Upper lobe of left lung (tissue), 6 donors: ENCODE measurements around the gene DGKG. TPM values are rescaled to one million over a fixed set of nuclear protein-coding genes. Genes with fewer than 3 reads are reported as not detected.

Experiments
- ATAC-seq, 2 donors: fragments of 200-7000 bp; cut with Tn5 transposase; one replicate each; pipeline ENCODE4 v1.9.1; 2022; ENCODE audit warnings: mild to moderate bottlenecking in 2 of 2, moderate library complexity in 2 of 2; ENCODE audit not compliant: low FRiP score in 2 of 2
- DNase-seq, 2 donors: peaks; one replicate each; pipeline ENCODE4 v3.0.0-alpha.2; 2019 to 2020
- H3K27ac ChIP-seq, 4 donors: fragments of 200-600 bp; sonication (generic); one replicate each; pipeline ENCODE4 v1.5.1; 2016 to 2019
- H3K27me3 ChIP-seq, 4 donors: fragments of 200-600 bp; sonication (generic); one replicate each; pipeline ENCODE4 v1.5.1; 2017 to 2019
- H3K36me3 ChIP-seq, 4 donors: fragments of 200-600 bp; sonication (generic); one replicate each; pipeline ENCODE4 v1.5.1; 2016 to 2019
- H3K4me1 ChIP-seq, 4 donors: fragments of 200-600 bp; sonication (generic); one replicate each; pipeline ENCODE4 v1.5.1; 2018 to 2019
- H3K4me3 ChIP-seq, 4 donors: fragments of 200-600 bp; sonication (generic); one replicate each; pipeline ENCODE4 v1.5.1; 2017 to 2019; ENCODE audit warnings: mild to moderate bottlenecking in 2 of 4, moderate library complexity in 1 of 4
- H3K9me3 ChIP-seq, 4 donors: fragments of 200-600 bp; sonication (generic); one replicate each; pipeline ENCODE4 v1.5.1; 2018 to 2019
- CTCF ChIP-seq, 6 experiments: fragments of 450-650 bp in 4 of 6; fragments of 200-600 bp in 2 of 6; sonication (generic) in 2 of 6; IDR thresholded peaks; one replicate each; pipeline ENCODE4 v1.5.1; 2016 to 2019; ENCODE audit warnings: antibody characterized with exemption in 6 of 6
- EP300 ChIP-seq, 4 donors: sonication (generic); formaldehyde crosslinking; IDR thresholded peaks; one replicate each; pipeline ENCODE4 v1.5.1; 2017; ENCODE audit warnings: antibody characterized with exemption in 4 of 4, control low read depth in 2 of 4
- POLR2A ChIP-seq, 4 donors: fragments of 450-650 bp; IDR thresholded peaks; one replicate each; pipeline ENCODE4 v1.5.1; 2016 to 2017; ENCODE audit warnings: antibody characterized with exemption in 4 of 4, mild to moderate bottlenecking in 2 of 4
- POLR2AphosphoS5 ChIP-seq, 2 donors: sonication (generic); formaldehyde crosslinking; IDR thresholded peaks; one replicate each; pipeline ENCODE4 v1.5.1; 2017; ENCODE audit warnings: antibody characterized with exemption in 2 of 2
- WGBS, 2 donors: methylation state at CpG; one replicate each; pipeline ENCODE4 v1.1.5; 2017 to 2018; 5-methylcytosine and 5-hydroxymethylcytosine counted together
- total RNA-seq, 6 donors: library from RNA; depleted of rRNA in 4 of 6; stranded (reverse); fragments of >200 nt in 4 of 6; gene quantifications; one replicate each; pipeline versions ENCODE4 v1.1.0 to v1.2.1, GENCODE V29; 2016 to 2021
- donor health status: DM: no; HTN: no; CAD: no; lungs with moderate emphysema.
- donor health status: DM: no; HTN: yes; CAD: no; lungs with severe emphysema.

Gene DGKG
- total RNA-seq, 6 donors from 2014 or later, result 4.4 to 32.5 (median 6.5) TPM

DNA sequence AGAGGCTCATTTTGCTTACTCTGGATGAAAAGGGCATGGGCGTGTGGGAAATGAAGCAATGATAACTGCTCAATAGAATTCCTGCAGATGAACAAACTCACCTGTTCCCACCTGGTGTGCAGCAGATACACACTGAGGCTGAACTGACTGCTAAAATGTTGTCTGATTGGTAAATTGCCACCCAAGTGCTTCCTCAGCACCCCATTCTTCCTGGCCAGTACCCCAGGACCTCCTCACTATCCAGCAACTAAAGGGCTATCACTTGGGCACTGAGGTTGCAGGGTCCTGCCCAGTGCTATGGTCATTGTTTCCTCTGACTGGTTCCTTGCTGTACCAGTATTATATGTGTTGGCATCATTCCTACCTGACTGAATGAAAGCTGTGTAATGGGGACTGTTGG lies 38.0 kb upstream of the DGKG start:
- Histone ChIP-seq H3K27ac (no peak overlapping the region), H3K36me3 (no peaks in the 10 kb centered on the region), H3K4me1 (no peaks in the 10 kb centered on the region), H3K27me3 (no peaks in the 10 kb centered on the region), H3K9me3 (no peaks in the 10 kb centered on the region), H3K4me3 (no peak overlapping the region)
- ATAC-seq, result no peak
- WGBS, 2 donors, result 60 to 87% methylated on average over 1 of the region's 1 CpG
- TF ChIP-seq POLR2A (IDR thresholded peaks at IDR 0.05) (no peak), POLR2AphosphoS5 (IDR thresholded peaks at IDR 0.05) (no peak), EP300 (IDR thresholded peaks at IDR 0.05) (no peak), CTCF (IDR thresholded peaks at IDR 0.05) (no peak)
- no peak for DNase-seq

- ATAC-seq (no peak), DNase-seq (no peak)
- WGBS, 2 donors, result 90 to 96% methylated on average over 4 of the region's 4 CpGs
- H3K36me3 ChIP-seq, result no peaks in the 10 kb centered on the region
- no peaks in the 10 kb centered on the region for H3K9me3 ChIP-seq
- H3K4me3 ChIP-seq, result no peak overlapping the region
- H3K27ac ChIP-seq, result no peak overlapping the region
- H3K27me3 ChIP-seq, result no peaks in the 10 kb centered on the region
- H3K4me1 ChIP-seq, result no peaks in the 10 kb centered on the region
- TF ChIP-seq CTCF (IDR thresholded peaks at IDR 0.05), result no peak
- TF ChIP-seq EP300 (IDR thresholded peaks at IDR 0.05), result no peak
- TF ChIP-seq POLR2A (IDR thresholded peaks at IDR 0.05), result no peak
- TF ChIP-seq POLR2AphosphoS5 (IDR thresholded peaks at IDR 0.05), result no peak
Observed at GRCh38 chr3:186394566-186395217, 32.7 kb upstream of the DGKG start.

GRCh38 chr3:186386883-186387560 lies 25.0 kb upstream of the DGKG start:
- DNase-seq, result no peak
- H3K27ac ChIP-seq, result no peak overlapping the region
- no peaks in the 10 kb centered on the region for H3K27me3 ChIP-seq
- H3K4me3 ChIP-seq, result no peak overlapping the region
- no peaks in the 10 kb centered on the region for H3K36me3 ChIP-seq
- TF ChIP-seq EP300 (IDR thresholded peaks at IDR 0.05) (no peak), POLR2A (IDR thresholded peaks at IDR 0.05) (no peak), CTCF (IDR thresholded peaks at IDR 0.05) (no peak), POLR2AphosphoS5 (IDR thresholded peaks at IDR 0.05) (no peak)
- H3K9me3 ChIP-seq, result no peaks in the 10 kb centered on the region
- H3K4me1 ChIP-seq, result peaks cover 0 to 6% (median under 1%) of the 10 kb centered on the region in 4 donors
- WGBS, 2 donors, result 85 to 96% methylated on average over 4 of the region's 4 CpGs
- ATAC-seq, result no peak

DNA sequence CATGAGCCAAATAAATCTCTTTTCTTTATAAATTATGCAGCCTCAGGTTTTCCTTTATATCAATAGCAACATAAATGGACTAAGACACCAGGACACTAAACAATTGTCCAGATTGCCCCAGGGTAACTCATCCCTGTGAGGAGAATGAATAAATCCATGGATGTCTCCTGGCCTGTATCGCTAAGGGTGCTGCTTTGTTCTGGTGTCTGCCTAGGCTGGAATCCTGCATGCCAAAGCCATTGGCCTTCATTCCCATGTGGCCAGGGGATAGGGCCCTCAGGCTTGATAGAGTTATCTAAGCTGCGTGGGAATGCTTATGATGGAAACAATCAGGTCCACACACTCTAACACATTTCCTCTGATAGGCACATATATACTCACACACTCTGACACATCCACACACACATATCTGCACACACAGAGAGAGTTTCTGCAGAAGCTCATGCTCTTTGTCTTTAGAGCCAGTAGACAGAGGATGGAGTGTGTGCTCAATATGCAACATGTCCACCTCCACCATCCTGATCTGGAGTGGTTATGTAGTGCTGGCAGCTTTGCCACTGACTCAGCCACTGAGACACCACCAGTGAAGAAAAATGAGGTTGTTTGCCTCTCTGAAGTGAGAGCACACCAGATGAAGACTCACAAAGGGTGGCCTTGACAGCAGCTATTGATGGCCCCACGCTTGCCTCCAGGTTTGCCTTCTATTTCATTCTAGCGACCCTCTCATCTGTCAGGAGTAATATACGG lies 24.0 kb upstream of the DGKG start:
- 84 to 97% methylated on average over 5 of the region's 5 CpGs for WGBS, 2 donors
- Histone ChIP-seq H3K27me3 (no peaks in the 10 kb centered on the region), H3K9me3 (no peaks in the 10 kb centered on the region), H3K27ac (no peak overlapping the region), H3K4me3 (no peak overlapping the region), H3K36me3 (no peaks in the 10 kb centered on the region), H3K4me1 (peaks cover 0 to 16% (median 7%) of the 10 kb centered on the region in 4 donors)
- no peak for TF ChIP-seq CTCF (IDR thresholded peaks at IDR 0.05)
- no peak for TF ChIP-seq POLR2AphosphoS5 (IDR thresholded peaks at IDR 0.05)
- TF ChIP-seq POLR2A (IDR thresholded peaks at IDR 0.05), result no peak
- no peak for TF ChIP-seq EP300 (IDR thresholded peaks at IDR 0.05)
- DNase-seq (no peak), ATAC-seq (no peak)
